MM.1S (cell line): ENCODE results near the gene KLHDC8A.

Experiments
- DNase-seq: peaks from one replicate; pipeline ENCODE4 v3.0.0-alpha.2; 2015
- H2AFZ ChIP-seq: fragments of 300-600 bp; sonication (generic); 2 replicates; pipeline ENCODE4 v1.6.0; 2016; ENCODE audit warnings: antibody characterized with exemption, low read length
- H3F3A ChIP-seq: fragments of 300-600 bp; sonication (generic); 2 replicates; pipeline ENCODE4 v1.6.1; 2016; ENCODE audit warnings: mild to moderate bottlenecking, antibody characterized with exemption, low read length, moderate library complexity, mixed read lengths; ENCODE audit not compliant: insufficient read depth
- H3K27ac ChIP-seq: fragments of 300-600 bp; sonication (generic); 2 replicates; pipeline ENCODE4 v1.5.1; 2016; ENCODE audit warnings: mild to moderate bottlenecking, low read length
- H3K27me3 ChIP-seq: fragments of 300-600 bp; sonication (generic); replicated peaks from 2 replicates; pipeline ENCODE4 v1.6.0; 2016; ENCODE audit warnings: low read length; ENCODE audit not compliant: insufficient read depth
- H3K36me3 ChIP-seq: fragments of 300-600 bp; sonication (generic); replicated peaks from 2 replicates; pipeline ENCODE4 v1.6.1; 2016; ENCODE audit warnings: mild to moderate bottlenecking, low read length, mixed read lengths; ENCODE audit not compliant: insufficient read depth
- H3K4me1 ChIP-seq: fragments of 300-600 bp; sonication (generic); 2 replicates; pipeline ENCODE4 v1.6.1; 2016; ENCODE audit warnings: low read length, mixed read lengths
- H3K4me2 ChIP-seq: fragments of 300-600 bp; sonication (generic); 2 replicates; pipeline ENCODE4 v1.6.0; 2016; ENCODE audit warnings: low read depth, low read length
- H3K4me3 ChIP-seq: fragments of 300-600 bp; sonication (generic); 2 replicates; pipeline ENCODE4 v1.5.1; 2016; ENCODE audit warnings: low read length, mixed read lengths
- H3K79me2 ChIP-seq: fragments of 300-600 bp; sonication (generic); 2 replicates; pipeline ENCODE4 v1.6.1; 2016; ENCODE audit warnings: mixed run types, low read length, mixed read lengths
- H3K9ac ChIP-seq: fragments of 300-600 bp; sonication (generic); 2 replicates; pipeline ENCODE4 v1.6.1; 2016; ENCODE audit warnings: low read length, mixed read lengths
- H3K9me2 ChIP-seq: fragments of 300-600 bp; sonication (generic); replicated peaks from 2 replicates; pipeline ENCODE4 v1.6.1; 2016; ENCODE audit warnings: mild to moderate bottlenecking, low read length, mixed read lengths; ENCODE audit not compliant: insufficient read depth
- H3K9me3 ChIP-seq: fragments of 300-600 bp; sonication (generic); replicated peaks from 2 replicates; pipeline ENCODE4 v1.6.1; 2016; ENCODE audit warnings: mild to moderate bottlenecking, low read length, mixed read lengths; ENCODE audit not compliant: insufficient read depth
- H4K20me1 ChIP-seq: fragments of 300-600 bp; sonication (generic); 2 replicates; pipeline ENCODE4 v1.6.1; 2016; ENCODE audit warnings: mild to moderate bottlenecking, low read length, moderate library complexity, mixed read lengths; ENCODE audit not compliant: insufficient read depth
- CTCF ChIP-seq: fragments of 300-600 bp; sonication (generic); IDR thresholded peaks from 2 replicates; pipeline ENCODE4 v1.5.1; 2016; ENCODE audit warnings: antibody characterized with exemption, low read length, mixed read lengths
- EZH2 ChIP-seq: fragments of 300-600 bp; sonication (generic); optimal IDR thresholded peaks from 2 replicates; pipeline ENCODE3; 2017; ENCODE audit warnings: low read depth, mild to moderate bottlenecking, antibody characterized with exemption, low read length, mixed read lengths
- EZH2phosphoT487 ChIP-seq: fragments of 300-600 bp; sonication (generic); IDR thresholded peaks from 2 replicates; pipeline ENCODE4 v1.6.1; 2018; ENCODE audit warnings: antibody characterized with exemption, low read length

The KLHDC8A gene

GRCh38 chr1:205326812-205327466 lies 29.8 kb downstream of the KLHDC8A start:
- H3K36me3 ChIP-seq, result no peaks in the 10 kb centered on the region
- H3K79me2 ChIP-seq, result no peaks in the 10 kb centered on the region
- H3K27me3 ChIP-seq, result no peaks in the 10 kb centered on the region
- H3K27ac ChIP-seq, result no peak overlapping the region
- no peaks in the 10 kb centered on the region for H4K20me1 ChIP-seq
- DNase-seq, result no peak
- H3K4me3 ChIP-seq, result no peak overlapping the region
- H3K9me3 ChIP-seq, result no peaks in the 10 kb centered on the region
- no peaks in the 10 kb centered on the region for H3K9me2 ChIP-seq
- H2AFZ ChIP-seq, result no peak overlapping the region
- no peak overlapping the region for H3K9ac ChIP-seq
- TF ChIP-seq EZH2 (no peak), EZH2phosphoT487 (no peak), CTCF (no peak)
- peaks cover 16% of the 10 kb centered on the region for H3K4me1 ChIP-seq
- H3K4me2 ChIP-seq, result no peak overlapping the region
- H3F3A ChIP-seq, result no peaks in the 10 kb centered on the region; the same call in 1 of the 2 replicates

- TF ChIP-seq EZH2 (no peak), CTCF (peak; percentile 84), EZH2phosphoT487 (no peak)
- H3K4me3 ChIP-seq, result no peak overlapping the region
Measured at GRCh38 chr1:205325334-205325884, 31.3 kb downstream of the KLHDC8A start.

GRCh38 chr1:205324781-205325180 lies 31.9 kb downstream of the KLHDC8A start:
- Histone ChIP-seq H3F3A (peaks cover 5% of the 10 kb centered on the region), H2AFZ (no peak overlapping the region), H3K4me2 (no peak overlapping the region), H3K9me3 (no peaks in the 10 kb centered on the region), H3K27ac (no peak overlapping the region), H3K36me3 (no peaks in the 10 kb centered on the region), H3K9me2 (no peaks in the 10 kb centered on the region), H3K27me3 (no peaks in the 10 kb centered on the region), H3K9ac (no peak overlapping the region), H3K4me3 (no peak overlapping the region), H3K4me1 (peaks cover 18% of the 10 kb centered on the region), H4K20me1 (no peaks in the 10 kb centered on the region), H3K79me2 (peaks cover 16% of the 10 kb centered on the region)
- no peak for DNase-seq
- no peak for TF ChIP-seq EZH2

More at GRCh38 chr1:205325334-205325884, 31.3 kb downstream of the KLHDC8A start:
- H3K27ac ChIP-seq, result no peak overlapping the region
- H3K4me2 ChIP-seq, result no peak overlapping the region
- H3F3A ChIP-seq, result peaks cover 2% of the 10 kb centered on the region; the same call in 1 of the 2 replicates
- H2AFZ ChIP-seq, result no peak overlapping the region
- H3K4me1 ChIP-seq, result peaks cover 18% of the 10 kb centered on the region
- no peaks in the 10 kb centered on the region for H4K20me1 ChIP-seq
- H3K9me2 ChIP-seq, result no peaks in the 10 kb centered on the region
- H3K79me2 ChIP-seq, result peaks cover 11% of the 10 kb centered on the region
- H3K9ac ChIP-seq, result no peak overlapping the region
- peak; percentile 67 for DNase-seq
- H3K27me3 ChIP-seq, result no peaks in the 10 kb centered on the region
- H3K9me3 ChIP-seq, result no peaks in the 10 kb centered on the region
- no peaks in the 10 kb centered on the region for H3K36me3 ChIP-seq

- no peak overlapping the region for H2AFZ ChIP-seq
- no peaks in the 10 kb centered on the region for H3K27me3 ChIP-seq
- no peak overlapping the region for H3K27ac ChIP-seq
- TF ChIP-seq CTCF, result no peak
- H3F3A ChIP-seq, result peaks cover 8% of the 10 kb centered on the region
- peaks cover 22% of the 10 kb centered on the region for H3K4me1 ChIP-seq
- H4K20me1 ChIP-seq, result no peaks in the 10 kb centered on the region
- no peaks in the 10 kb centered on the region for H3K9me2 ChIP-seq
- no peaks in the 10 kb centered on the region for H3K9me3 ChIP-seq
- no peak overlapping the region for H3K4me3 ChIP-seq
- no peak for DNase-seq
- H3K36me3 ChIP-seq, result no peaks in the 10 kb centered on the region
- peaks cover 26% of the 10 kb centered on the region for H3K79me2 ChIP-seq
- no peak overlapping the region for H3K4me2 ChIP-seq
- no peak overlapping the region for H3K9ac ChIP-seq
Measured at GRCh38 chr1:205323794-205324193, 32.9 kb downstream of the KLHDC8A start.
